IPS-NIHi11 (cell line): ENCODE results near the gene FOSB.

Source experiments
- DNase-seq: peaks from one replicate; pipeline ENCODE4 v3.0.0; 2012; ENCODE audit warnings: mixed read lengths, low spot score

Gene FOSB

GRCh38 chr19:45484273-45484945, 16.6 kb downstream of the FOSB start:
- DNase-seq = no peak

DNA sequence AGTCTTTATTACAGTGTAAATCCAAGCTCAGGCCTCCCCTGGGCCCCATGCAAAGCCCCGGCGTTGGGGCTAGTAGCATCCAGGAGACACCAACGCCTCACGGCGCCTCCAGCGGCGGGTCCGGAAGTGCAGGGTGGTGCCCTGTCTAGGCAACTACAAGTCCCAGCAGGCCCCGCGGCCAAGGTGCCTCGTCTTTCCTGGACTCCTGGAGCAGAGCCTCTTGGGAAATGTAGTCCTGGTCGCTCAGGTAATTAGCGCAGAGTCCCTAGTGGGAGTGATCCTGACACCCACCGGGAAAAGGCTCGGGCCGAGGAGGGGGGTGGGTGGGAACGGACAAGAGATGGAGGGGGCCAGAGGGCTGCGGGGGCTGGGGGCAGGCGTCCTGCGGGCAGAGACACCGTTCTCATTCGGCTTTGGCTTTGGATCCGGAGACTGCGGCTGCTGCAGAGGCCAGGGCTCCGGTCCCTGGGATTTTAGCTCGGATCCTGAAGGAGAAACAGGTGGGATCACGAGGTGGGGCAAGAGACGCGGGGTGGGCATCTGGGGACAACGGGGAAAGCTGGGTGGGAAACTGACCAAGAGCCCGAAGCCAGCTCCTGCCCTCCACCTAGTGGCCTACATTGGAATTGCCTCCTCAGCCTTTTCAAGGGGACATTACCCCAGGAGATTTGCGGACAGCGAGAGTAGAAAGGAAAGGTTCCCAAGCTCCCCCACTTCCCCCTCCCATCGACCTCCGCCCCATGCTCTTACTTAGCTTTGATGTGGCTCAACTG, 17.7 kb downstream of the FOSB start:
- peak; percentile 89 for DNase-seq

- no peak for DNase-seq
Observed at GRCh38 chr19:45488708-45489107, 20.9 kb downstream of the FOSB start.

- DNase-seq = no peak
Observed at GRCh38 chr19:45489216-45489855, 21.5 kb downstream of the FOSB start.

- no peak for DNase-seq
Observed at GRCh38 chr19:45492137-45492626, 24.4 kb downstream of the FOSB start.

DNA sequence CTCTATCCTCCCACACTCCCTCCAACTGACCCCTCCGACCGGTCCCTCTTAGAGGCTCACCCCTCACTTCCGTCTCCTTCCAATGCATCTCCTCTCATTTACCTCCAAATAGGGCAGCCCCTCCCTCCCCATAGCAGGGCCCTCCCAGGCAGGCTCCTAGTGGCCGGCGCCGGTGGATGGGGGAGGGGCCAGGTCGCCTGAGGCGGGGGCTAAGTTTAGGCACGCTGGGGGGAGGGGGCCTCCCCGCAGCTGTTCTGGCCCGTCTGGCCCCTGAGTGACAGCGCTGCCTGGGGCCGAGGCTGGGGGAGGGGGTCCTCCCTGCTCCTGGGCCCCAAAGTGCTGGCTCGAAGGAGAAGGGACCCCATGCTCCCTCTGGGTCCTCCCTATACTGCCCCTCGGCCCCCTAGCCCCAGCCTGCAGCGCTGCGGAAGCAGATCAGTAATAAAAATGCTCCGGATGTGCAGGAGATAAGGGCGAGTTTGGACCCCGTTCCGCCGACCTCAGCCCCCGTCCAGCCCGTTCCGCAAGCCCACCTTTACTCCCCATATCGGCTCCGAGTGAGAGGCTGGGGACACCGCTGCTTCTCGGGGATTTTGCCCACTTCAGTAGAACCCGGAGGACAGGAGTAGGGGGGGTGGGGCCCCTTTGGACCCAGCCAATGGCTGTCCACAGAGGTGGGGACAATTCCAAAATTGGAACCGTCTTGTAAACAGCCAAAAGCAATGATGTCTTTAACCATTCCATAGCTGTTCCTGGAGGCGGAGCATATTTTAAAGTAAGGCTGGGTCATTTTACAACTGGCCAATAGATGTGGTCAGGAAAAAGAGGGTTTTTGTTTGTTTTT, 25.1 kb downstream of the FOSB start:
- DNase-seq = peak; percentile 84

DNA sequence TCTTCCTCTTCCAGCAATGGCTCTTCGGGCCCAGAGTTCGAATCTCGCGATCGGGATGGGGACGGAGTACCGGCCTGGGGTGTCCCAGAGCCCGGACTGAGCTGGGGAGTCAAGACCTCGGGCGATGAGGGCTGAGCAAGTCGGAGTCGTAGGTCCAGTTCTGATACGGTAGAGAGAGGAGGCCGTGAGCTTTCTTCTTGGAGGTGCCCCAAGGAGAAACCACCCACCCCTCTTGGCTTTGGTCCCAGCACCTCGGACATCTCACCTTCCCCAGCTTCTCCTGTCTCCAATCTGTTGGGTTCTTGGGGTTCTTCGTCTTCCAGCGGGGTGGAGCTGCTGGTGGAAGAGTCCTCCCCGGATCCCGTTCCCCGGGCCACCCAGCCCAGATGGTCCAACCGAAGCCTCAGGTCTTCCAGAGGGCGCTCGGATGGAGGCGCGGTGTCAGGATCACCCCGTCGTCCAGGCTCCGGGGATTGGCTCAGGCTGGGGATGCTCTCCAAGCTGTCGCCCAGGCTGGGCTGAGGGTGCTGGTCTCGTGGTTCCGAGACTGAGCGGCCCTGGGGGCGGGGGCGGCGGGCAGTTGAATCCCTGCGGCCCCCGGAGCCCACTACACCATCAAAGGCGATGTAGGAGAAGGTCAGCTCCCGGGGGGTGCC, 26.6 kb downstream of the FOSB start:
- DNase-seq = no peak

GRCh38 chr19:45495178-45495577, 27.4 kb downstream of the FOSB start:
- no peak for DNase-seq

GRCh38 chr19:45496349-45496953, 28.7 kb downstream of the FOSB start:
- DNase-seq = peak; percentile 67

GRCh38 chr19:45497791-45498190, 30.0 kb downstream of the FOSB start:
- no peak for DNase-seq

DNA sequence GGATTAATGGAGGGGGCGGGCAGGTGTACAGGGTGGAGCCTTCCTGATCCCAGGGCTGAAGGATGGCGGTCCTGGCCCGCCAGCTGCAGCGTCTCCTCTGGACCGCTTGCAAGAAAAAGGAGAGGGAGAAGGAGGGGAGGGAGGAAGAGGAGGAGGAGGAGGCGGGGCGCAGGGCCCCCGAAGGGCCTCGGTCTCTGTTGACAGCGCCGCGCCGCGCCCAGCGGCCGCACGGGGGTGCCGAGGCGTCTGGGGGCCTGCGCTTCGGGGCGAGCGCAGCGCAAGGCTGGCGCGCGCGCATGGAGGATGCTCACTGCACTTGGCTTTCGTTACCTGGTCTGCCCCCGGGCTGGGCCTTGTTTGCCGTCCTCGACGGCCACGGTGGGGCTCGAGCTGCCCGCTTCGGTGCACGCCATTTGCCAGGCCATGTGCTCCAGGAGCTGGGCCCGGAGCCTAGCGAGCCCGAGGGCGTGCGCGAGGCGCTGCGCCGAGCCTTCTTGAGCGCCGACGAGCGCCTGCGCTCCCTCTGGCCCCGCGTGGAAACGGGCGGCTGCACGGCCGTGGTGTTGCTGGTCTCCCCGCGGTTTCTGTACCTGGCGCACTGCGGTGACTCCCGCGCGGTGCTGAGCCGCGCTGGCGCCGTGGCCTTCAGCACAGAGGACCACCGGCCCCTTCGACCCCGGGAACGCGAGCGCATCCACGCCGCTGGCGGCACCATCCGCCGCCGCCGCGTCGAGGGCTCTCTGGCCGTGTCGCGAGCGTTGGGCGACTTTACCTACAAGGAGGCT, 30.8 kb downstream of the FOSB start, which contains the start of gene PPM1N:
TSS of gene PPM1N (plus strand) at position 33 of the 785 bp plus-strand sequence. CDS start at position 63, 30 bp downstream.
- peak; percentile 29 for DNase-seq

DNA sequence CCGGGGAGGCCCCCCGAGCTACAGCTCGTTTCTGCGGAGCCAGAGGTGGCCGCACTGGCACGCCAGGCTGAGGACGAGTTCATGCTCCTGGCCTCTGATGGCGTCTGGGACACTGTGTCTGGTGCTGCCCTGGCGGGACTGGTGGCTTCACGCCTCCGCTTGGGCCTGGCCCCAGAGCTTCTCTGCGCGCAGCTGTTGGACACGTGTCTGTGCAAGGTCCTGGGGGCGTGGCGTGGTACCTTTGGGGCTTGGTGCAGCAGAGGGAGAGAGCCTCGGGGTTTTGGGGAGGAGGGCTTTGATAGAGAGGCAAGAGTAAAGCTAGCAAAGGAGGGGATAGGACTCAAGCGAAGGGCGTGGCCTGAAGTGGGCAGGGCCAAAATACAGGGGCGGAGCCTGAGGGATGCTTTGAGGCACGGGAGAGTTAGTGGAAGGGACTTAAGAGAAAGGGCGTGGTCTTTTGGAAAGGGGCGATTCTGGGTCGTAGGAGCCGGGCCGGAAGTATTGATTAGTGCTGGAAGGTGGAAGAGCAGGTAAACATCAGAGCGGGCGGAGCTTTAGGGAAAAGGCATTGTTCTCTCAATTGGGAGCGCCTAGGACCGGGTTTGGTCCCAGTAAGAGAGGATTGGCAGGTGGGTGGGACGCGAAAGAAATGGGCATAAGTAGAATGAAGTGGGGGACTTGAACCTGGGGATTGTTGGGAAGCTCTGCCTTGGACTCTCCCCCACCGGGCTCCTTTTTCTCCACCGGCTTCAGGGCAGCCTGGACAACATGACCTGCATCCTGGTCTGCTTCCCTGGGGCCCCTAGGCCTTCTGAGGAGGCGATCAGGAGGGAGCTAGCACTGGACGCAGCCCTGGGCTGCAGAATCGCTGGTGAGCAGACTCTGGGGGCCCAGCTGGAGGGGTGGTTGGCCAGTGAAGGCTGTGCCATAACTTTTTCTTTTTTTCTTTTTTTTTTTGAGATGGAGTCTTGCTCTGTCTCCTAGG, 31.7 kb downstream of the FOSB start:
- peak; percentile 61 for DNase-seq

GRCh38 chr19:45500918-45501729, 33.3 kb downstream of the FOSB start:
- DNase-seq = no peak

- peak; percentile 18 for DNase-seq
Observed at GRCh38 chr19:45501730-45502014, 33.9 kb downstream of the FOSB start.

GRCh38 chr19:45502111-45502510, 34.3 kb downstream of the FOSB start:
- no peak for DNase-seq

GRCh38 chr19:45503909-45504308, 36.1 kb downstream of the FOSB start:
- DNase-seq = no peak

- no peak for DNase-seq
Observed at GRCh38 chr19:45505151-45505995, 37.6 kb downstream of the FOSB start.

GRCh38 chr19:45505996-45506245, 38.1 kb downstream of the FOSB start:
- DNase-seq = no peak
